Transverse colon (tissue), 4 donors: ENCODE data around the gene ANKRD11.

Experiments used
- POLR2A ChIP-seq: fragments of 450-650 bp; IDR thresholded peaks from one replicate; pipeline ENCODE4 v1.6.1; 2016; ENCODE audit warnings: antibody characterized with exemption, mild to moderate bottlenecking, moderate library complexity
- POLR2AphosphoS5 ChIP-seq, 3 donors: sonication (generic); formaldehyde crosslinking; IDR thresholded peaks; one replicate each; pipeline ENCODE4 v1.6.1; 2016; ENCODE audit warnings: antibody characterized with exemption in 3 of 3
- TF ChIP-seq, protein P1 (sequence below), 5 experiments: fragments of 200-600 bp in 3 of 5; fragments of 450-650 bp in 2 of 5; sonication (generic) in 3 of 5; IDR thresholded peaks; 1 replicate in 2 of 5; 2 replicates in 3 of 5; pipeline ENCODE4 v1.5.1; 2016 to 2017; ENCODE audit warnings: antibody characterized with exemption in 5 of 5, inconsistent platforms in 3 of 5, mild to moderate bottlenecking in 2 of 5, moderate library complexity in 1 of 5

DNA sequence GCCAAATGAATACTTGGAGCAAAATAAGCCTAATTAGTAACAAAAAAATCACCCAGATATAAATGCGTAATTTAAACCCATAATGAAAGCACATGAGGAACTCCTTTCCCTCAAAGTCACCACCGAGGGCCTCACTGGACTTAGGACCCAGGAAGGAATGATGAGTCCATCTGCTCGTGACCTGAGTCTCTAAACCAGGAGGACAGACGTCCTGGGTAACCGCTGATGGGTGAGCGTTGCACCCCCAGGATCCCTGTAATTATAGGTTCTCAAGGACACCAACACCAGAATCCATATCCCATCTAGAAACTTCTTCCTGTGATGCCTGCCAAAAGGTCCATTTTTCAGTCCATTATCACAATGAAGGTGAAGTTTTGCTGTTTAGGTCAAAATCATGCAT lies 151.5 kb downstream of the ANKRD11 start:
- no peak for TF ChIP-seq POLR2AphosphoS5 (IDR thresholded peaks at IDR 0.05)
- TF ChIP-seq, protein P1, sequence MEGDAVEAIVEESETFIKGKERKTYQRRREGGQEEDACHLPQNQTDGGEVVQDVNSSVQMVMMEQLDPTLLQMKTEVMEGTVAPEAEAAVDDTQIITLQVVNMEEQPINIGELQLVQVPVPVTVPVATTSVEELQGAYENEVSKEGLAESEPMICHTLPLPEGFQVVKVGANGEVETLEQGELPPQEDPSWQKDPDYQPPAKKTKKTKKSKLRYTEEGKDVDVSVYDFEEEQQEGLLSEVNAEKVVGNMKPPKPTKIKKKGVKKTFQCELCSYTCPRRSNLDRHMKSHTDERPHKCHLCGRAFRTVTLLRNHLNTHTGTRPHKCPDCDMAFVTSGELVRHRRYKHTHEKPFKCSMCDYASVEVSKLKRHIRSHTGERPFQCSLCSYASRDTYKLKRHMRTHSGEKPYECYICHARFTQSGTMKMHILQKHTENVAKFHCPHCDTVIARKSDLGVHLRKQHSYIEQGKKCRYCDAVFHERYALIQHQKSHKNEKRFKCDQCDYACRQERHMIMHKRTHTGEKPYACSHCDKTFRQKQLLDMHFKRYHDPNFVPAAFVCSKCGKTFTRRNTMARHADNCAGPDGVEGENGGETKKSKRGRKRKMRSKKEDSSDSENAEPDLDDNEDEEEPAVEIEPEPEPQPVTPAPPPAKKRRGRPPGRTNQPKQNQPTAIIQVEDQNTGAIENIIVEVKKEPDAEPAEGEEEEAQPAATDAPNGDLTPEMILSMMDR (IDR thresholded peaks at IDR 0.05): no peak
- TF ChIP-seq POLR2A: no peak
